Vagina (tissue), 2 donors: ENCODE data around the gene TEAD1. TPM values are rescaled to one million over a fixed set of nuclear protein-coding genes. Genes with fewer than 3 reads are reported as not detected.

Experiments used
- DNase-seq, 2 donors: peaks; one replicate each; pipeline ENCODE4 v3.0.0-alpha.2; 2017; ENCODE audit errors: extremely low spot score in 2 of 2
- H3K27ac ChIP-seq: fragments of 200-600 bp; sonication (generic); one replicate; pipeline ENCODE4 v1.5.1; 2019
- H3K27me3 ChIP-seq: fragments of 200-600 bp; sonication (generic); one replicate; pipeline ENCODE4 v1.5.1; 2019
- H3K36me3 ChIP-seq, 2 donors: fragments of 200-600 bp; sonication (generic); one replicate each; pipeline ENCODE4 v1.5.1; 2017 to 2019
- H3K4me1 ChIP-seq: fragments of 200-600 bp; sonication (generic); one replicate; pipeline ENCODE4 v1.5.1; 2019
- H3K4me3 ChIP-seq, 2 donors: fragments of 200-600 bp; sonication (generic); 1 replicate in 1 of 2; 2 replicates in 1 of 2; pipeline ENCODE4 v1.5.1; 2016 to 2019
- H3K9me3 ChIP-seq: fragments of 200-600 bp; sonication (generic); one replicate; pipeline ENCODE4 v1.5.1; 2019
- POLR2A ChIP-seq, 2 donors: fragments of 450-650 bp; IDR thresholded peaks; one replicate each; pipeline ENCODE4 v1.6.1; 2017; ENCODE audit warnings: antibody characterized with exemption in 2 of 2, mild to moderate bottlenecking in 2 of 2, moderate library complexity in 2 of 2
- POLR2AphosphoS5 ChIP-seq, 2 donors: sonication (generic); formaldehyde crosslinking; IDR thresholded peaks; one replicate each; pipeline ENCODE4 v1.9.0; 2017; ENCODE audit warnings: antibody characterized with exemption in 2 of 2, mild to moderate bottlenecking in 2 of 2, low read depth in 1 of 2; ENCODE audit not compliant: insufficient read depth in 1 of 2
- intact Hi-C: fragments of 100-400 bp; cut with DNase I; formaldehyde crosslinking; loops from one replicate; pipeline ENCODE4 v1.15.1; 2023
- total RNA-seq: library from RNA; depleted of rRNA; stranded (reverse); fragments of >200 nt; gene quantifications from one replicate; pipeline ENCODE4 v1.2.3, GENCODE V29; 2016
- TF ChIP-seq, protein P1 (sequence below), 3 experiments: fragments of 450-650 bp in 2 of 3; fragments of 200-600 bp in 1 of 3; sonication (generic) in 1 of 3; IDR thresholded peaks; one replicate each; pipeline ENCODE4 v1.5.1; 2017 to 2019; ENCODE audit warnings: antibody characterized with exemption in 3 of 3, mild to moderate bottlenecking in 2 of 3, moderate library complexity in 2 of 3

Gene TEAD1
- total RNA-seq, 1 donor from 2014 or later = 50.3 TPM

DNA sequence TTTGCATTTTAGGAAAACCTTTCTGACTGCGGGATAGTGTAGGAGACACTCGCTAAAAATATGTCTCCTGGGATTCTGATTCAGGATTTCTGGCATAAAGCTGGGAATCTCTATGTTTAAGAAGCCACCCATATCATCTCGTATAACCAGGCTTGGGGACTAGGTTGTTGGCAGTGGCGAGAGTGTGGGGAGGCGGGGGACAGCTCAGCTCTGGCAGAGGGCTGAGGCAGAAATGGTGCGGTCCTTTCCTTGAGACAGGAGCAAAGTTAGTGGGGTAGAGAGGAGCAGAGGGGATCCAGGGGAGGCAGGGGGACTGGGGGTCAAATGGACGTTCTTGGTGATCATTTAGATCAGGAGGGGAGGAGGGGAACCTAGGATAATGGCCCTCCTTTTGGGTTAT, 74.3 kb downstream of the TEAD1 start:
- Histone ChIP-seq H3K4me3 (no peak overlapping the region), H3K9me3 (no peaks in the 10 kb centered on the region), H3K27ac (no peak overlapping the region), H3K4me1 (peaks cover 42% of the 10 kb centered on the region), H3K27me3 (no peaks in the 10 kb centered on the region), H3K36me3 (no peaks in the 10 kb centered on the region)
- DNase-seq = no peak
- intact Hi-C loops = no loop called here
- TF ChIP-seq POLR2AphosphoS5 (IDR thresholded peaks at IDR 0.05; ENCODE audit: insufficient read depth in 1 of 2, low read depth in 1 of 2) (no peak), POLR2A (IDR thresholded peaks at IDR 0.05) (no peak)
- TF ChIP-seq, protein P1, sequence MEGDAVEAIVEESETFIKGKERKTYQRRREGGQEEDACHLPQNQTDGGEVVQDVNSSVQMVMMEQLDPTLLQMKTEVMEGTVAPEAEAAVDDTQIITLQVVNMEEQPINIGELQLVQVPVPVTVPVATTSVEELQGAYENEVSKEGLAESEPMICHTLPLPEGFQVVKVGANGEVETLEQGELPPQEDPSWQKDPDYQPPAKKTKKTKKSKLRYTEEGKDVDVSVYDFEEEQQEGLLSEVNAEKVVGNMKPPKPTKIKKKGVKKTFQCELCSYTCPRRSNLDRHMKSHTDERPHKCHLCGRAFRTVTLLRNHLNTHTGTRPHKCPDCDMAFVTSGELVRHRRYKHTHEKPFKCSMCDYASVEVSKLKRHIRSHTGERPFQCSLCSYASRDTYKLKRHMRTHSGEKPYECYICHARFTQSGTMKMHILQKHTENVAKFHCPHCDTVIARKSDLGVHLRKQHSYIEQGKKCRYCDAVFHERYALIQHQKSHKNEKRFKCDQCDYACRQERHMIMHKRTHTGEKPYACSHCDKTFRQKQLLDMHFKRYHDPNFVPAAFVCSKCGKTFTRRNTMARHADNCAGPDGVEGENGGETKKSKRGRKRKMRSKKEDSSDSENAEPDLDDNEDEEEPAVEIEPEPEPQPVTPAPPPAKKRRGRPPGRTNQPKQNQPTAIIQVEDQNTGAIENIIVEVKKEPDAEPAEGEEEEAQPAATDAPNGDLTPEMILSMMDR (IDR thresholded peaks at IDR 0.05) = no peak

- Histone ChIP-seq H3K9me3 (no peaks in the 10 kb centered on the region), H3K27ac (no peak overlapping the region), H3K4me1 (peaks cover 51% of the 10 kb centered on the region), H3K36me3 (no peaks in the 10 kb centered on the region), H3K27me3 (no peaks in the 10 kb centered on the region), H3K4me3 (no peak overlapping the region)
- intact Hi-C loops = no loop called here
- no peak for DNase-seq
- TF ChIP-seq, protein P1 (IDR thresholded peaks at IDR 0.05) = no peak
- TF ChIP-seq POLR2AphosphoS5 (IDR thresholded peaks at IDR 0.05; ENCODE audit: insufficient read depth in 1 of 2, low read depth in 1 of 2) (no peak), POLR2A (IDR thresholded peaks at IDR 0.05) (no peak)
These were observed 75.2 kb downstream of the TEAD1 start for GRCh38 chr11:12749442-12749841.

DNA sequence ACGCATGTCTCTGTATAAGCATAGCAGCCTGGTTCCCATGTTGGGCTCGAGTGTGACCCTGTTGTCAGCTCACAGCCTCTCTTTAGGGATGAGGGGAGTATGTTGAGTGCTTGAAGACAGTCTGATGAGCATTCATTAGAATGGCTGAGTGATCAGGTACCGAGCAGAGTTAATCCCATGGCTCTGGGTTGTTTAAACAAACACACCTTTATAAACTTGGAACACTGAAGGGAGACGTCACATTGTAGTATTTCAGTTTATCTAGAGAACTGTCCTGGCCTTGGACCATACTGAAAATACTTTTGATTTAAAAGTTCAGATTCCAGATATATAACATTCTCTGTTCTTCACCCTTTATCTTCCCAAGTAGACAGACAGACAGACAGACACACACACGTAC, 76.0 kb downstream of the TEAD1 start:
- no peak for DNase-seq
- intact Hi-C loops = no loop called here
- Histone ChIP-seq H3K27me3 (no peaks in the 10 kb centered on the region), H3K9me3 (no peaks in the 10 kb centered on the region), H3K4me3 (no peak overlapping the region), H3K36me3 (no peaks in the 10 kb centered on the region), H3K27ac (no peak overlapping the region), H3K4me1 (peaks cover 58% of the 10 kb centered on the region)
- TF ChIP-seq POLR2A (IDR thresholded peaks at IDR 0.05) = no peak
- TF ChIP-seq, protein P1 (IDR thresholded peaks at IDR 0.05) = no peak
- no peak for TF ChIP-seq POLR2AphosphoS5 (IDR thresholded peaks at IDR 0.05; ENCODE audit: insufficient read depth in 1 of 2, low read depth in 1 of 2)

DNA sequence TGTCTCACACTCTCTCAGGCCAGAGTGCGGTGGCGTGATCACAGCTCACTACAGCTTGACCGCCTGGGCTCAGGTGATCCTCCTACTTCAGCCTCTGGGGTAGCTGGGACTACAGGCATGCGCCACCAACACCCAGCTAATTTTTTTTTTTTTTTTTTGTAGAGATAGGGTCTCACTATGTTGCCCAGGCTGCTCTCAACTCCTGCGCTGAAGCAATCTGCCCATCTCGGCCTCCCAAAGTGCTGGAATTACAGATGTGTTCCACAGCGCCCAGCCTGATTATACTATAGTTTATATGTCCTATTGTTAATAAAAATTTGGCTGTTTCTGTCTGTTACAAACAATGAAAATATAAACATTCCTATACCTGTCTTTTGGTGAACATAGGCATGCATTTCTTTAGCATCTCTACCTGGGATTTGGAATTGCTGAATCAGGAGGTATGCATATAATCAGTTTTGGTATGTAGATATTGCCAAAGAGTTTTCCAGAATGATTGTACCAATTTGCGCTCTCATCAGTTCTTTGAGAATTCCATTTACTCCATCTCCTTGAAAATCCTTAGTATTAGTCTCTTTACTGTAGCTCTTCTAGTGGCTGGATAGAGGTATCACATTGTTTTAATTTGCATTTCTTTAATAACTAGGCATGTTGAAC, 78.8 kb downstream of the TEAD1 start:
- intact Hi-C loops = no loop called here
- Histone ChIP-seq H3K9me3 (no peaks in the 10 kb centered on the region), H3K27ac (no peak overlapping the region), H3K4me1 (peaks cover 58% of the 10 kb centered on the region), H3K4me3 (no peak overlapping the region), H3K27me3 (no peaks in the 10 kb centered on the region), H3K36me3 (no peaks in the 10 kb centered on the region)
- TF ChIP-seq, protein P1 (IDR thresholded peaks at IDR 0.05) = no peak
- no peak for TF ChIP-seq POLR2A (IDR thresholded peaks at IDR 0.05)
- TF ChIP-seq POLR2AphosphoS5 (IDR thresholded peaks at IDR 0.05; ENCODE audit: insufficient read depth in 1 of 2, low read depth in 1 of 2) = no peak
- DNase-seq = no peak

DNA sequence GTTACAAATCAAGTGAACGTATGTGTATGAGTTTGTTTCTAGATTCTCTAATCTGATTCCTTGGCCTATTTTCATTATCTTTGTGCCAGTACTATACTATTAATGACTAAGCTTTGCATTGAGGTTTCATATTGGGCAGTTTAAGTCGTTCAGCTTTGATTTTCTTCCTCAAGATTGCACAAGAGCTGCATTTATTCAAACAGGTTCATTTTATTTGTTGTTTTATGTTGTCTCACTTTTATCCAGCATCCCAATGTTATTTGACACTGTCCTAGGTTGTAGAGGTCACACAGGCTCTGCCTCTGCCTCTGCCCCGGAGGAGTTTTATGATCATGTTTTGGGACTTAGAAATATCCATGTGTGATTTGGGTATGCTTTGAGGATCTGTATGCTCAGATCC, 79.8 kb downstream of the TEAD1 start:
- TF ChIP-seq, protein P1 (IDR thresholded peaks at IDR 0.05) = no peak
- TF ChIP-seq POLR2AphosphoS5 (IDR thresholded peaks at IDR 0.05; ENCODE audit: insufficient read depth in 1 of 2, low read depth in 1 of 2) = no peak
- TF ChIP-seq POLR2A (IDR thresholded peaks at IDR 0.05) = no peak
- Histone ChIP-seq H3K4me3 (no peak overlapping the region), H3K36me3 (no peaks in the 10 kb centered on the region), H3K4me1 (peaks cover 58% of the 10 kb centered on the region), H3K9me3 (no peaks in the 10 kb centered on the region), H3K27ac (peak overlapping the region; percentile 1), H3K27me3 (no peaks in the 10 kb centered on the region)
- no peak for DNase-seq
- intact Hi-C loops = no loop called here
